Skeletal muscle tissue (tissue), 4 donors: Measurements from ENCODE around the gene TTLL5. TPM values are rescaled to one million over a fixed set of nuclear protein-coding genes. Genes with fewer than 3 reads are reported as not detected.
A peak's percentile ranks its signal among the peaks of the same experiment; 100 is the strongest.

Experiments used
- H3K27ac ChIP-seq: one replicate; pipeline ENCODE4 v1.7.0; 2013; ENCODE audit warnings: mild to moderate bottlenecking, low read depth, low read length, inconsistent platforms
- H3K27me3 ChIP-seq, 3 donors: one replicate each; pipeline ENCODE4 v1.7.0; 2013; ENCODE audit warnings: low read length in 3 of 3; ENCODE audit not compliant: control insufficient read depth in 3 of 3, insufficient read depth in 3 of 3
- H3K36me3 ChIP-seq, 3 donors: one replicate each; pipeline ENCODE4 v1.7.0; 2013; ENCODE audit warnings: low read length in 3 of 3; ENCODE audit not compliant: control insufficient read depth in 3 of 3, insufficient read depth in 3 of 3
- H3K4me1 ChIP-seq, 3 donors: one replicate each; pipeline ENCODE4 v1.7.0; 2013; ENCODE audit warnings: low read length in 3 of 3, mild to moderate bottlenecking in 3 of 3; ENCODE audit not compliant: control insufficient read depth in 3 of 3, insufficient read depth in 3 of 3
- H3K4me3 ChIP-seq, 3 donors: one replicate each; pipeline ENCODE4 v1.7.0; 2013; ENCODE audit warnings: low read length in 3 of 3
- H3K9ac ChIP-seq, 3 donors: one replicate each; pipeline ENCODE4 v1.7.0; 2013; ENCODE audit warnings: low read length in 3 of 3, mild to moderate bottlenecking in 3 of 3, moderate library complexity in 2 of 3, low read depth in 1 of 3
- H3K9me3 ChIP-seq, 3 donors: one replicate each; pipeline ENCODE4 v1.7.0; 2013; ENCODE audit warnings: low read length in 3 of 3; ENCODE audit not compliant: control insufficient read depth in 3 of 3
- total RNA-seq: library from RNA; depleted of rRNA; stranded (reverse); fragments of >200 nt; gene quantifications from one replicate; pipeline ENCODE4 v1.2.3, GENCODE V29; 2014
- donor health status: Osteomylitis.

TTLL5 gene
- total RNA-seq, 1 donor from 2014 or later = 13.6 TPM

DNA sequence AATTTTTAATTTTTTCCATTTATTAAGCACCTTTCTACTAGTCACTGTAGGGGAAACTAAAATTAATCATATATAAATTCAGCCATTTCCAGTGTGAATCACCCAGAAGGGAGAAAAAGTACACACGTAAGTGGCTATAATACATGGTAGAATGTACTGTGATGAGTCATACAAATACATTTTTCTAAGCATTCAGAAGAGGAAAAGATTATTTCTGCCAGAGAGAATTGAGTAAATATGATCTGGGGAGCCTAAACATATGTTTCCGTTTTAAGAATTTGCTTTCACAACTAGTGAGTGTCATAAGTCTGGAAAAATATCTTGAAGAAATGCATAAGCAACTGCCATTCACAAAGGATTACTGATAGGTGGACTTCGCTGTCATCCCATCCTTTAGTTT is 218.0 kb downstream of the TTLL5 start:
- Histone ChIP-seq H3K9ac (no peak overlapping the region), H3K4me3 (no peak overlapping the region)

DNA sequence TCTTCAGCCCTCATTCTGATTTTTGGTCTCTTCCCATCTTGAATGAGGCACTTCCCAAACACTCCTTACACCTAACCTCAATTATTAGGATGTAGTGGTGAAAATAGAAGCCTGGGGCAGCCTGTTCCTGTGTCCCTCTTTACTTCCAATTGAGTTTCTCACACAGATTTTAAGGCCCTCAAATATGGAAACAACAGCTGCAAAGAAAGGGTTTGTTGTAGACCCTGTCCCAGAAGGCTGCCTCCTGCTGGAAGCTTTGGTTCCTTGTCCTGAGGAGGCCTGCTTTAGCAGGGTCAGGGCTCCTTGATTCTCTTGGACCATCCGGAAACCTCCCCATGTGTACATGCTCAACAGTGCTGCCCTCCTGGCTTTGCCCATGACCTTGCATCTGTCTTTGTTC is 219.5 kb downstream of the TTLL5 start:
- Histone ChIP-seq H3K4me3 (no peak overlapping the region), H3K4me1 (peaks cover 0 to 3% (median 0%) of the 10 kb centered on the region in 3 donors), H3K27ac (no peak overlapping the region), H3K9me3 (no peaks in the 10 kb centered on the region), H3K9ac (no peak overlapping the region), H3K27me3 (no peaks in the 10 kb centered on the region), H3K36me3 (no peaks in the 10 kb centered on the region)

More for the DNA sequence above, 218.0 kb downstream of the TTLL5 start:
- H3K4me1 ChIP-seq = peaks cover 0 to under 1% (median 0%) of the 10 kb centered on the region in 3 donors
- H3K27ac ChIP-seq = no peak overlapping the region
- H3K36me3 ChIP-seq = no peaks in the 10 kb centered on the region
- H3K9me3 ChIP-seq = no peaks in the 10 kb centered on the region
- H3K27me3 ChIP-seq = no peaks in the 10 kb centered on the region

DNA sequence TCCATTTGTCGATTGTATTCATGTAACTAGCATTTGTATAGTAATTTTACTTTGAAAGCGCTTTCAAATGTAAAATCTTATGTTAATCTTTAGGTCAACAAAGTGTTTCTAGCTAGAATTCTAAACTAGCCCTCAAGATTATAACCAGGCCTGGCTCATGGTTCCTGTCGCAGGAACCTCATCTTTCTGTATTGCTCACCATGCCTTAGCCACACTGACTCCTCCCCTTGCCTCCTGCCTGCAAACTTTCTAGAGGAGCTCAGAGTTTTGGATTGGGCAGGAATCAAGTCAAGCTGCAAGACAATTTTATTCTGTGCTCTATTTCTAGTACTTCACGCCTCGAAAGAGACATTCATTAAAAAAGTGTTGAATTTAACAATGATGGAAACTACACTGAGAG is 220.9 kb downstream of the TTLL5 start:
- Histone ChIP-seq H3K27ac (no peak overlapping the region), H3K27me3 (no peaks in the 10 kb centered on the region), H3K4me1 (peaks cover 0 to 3% (median 0%) of the 10 kb centered on the region in 3 donors), H3K9me3 (no peaks in the 10 kb centered on the region), H3K36me3 (no peaks in the 10 kb centered on the region), H3K9ac (no peak overlapping the region), H3K4me3 (no peak overlapping the region)

DNA sequence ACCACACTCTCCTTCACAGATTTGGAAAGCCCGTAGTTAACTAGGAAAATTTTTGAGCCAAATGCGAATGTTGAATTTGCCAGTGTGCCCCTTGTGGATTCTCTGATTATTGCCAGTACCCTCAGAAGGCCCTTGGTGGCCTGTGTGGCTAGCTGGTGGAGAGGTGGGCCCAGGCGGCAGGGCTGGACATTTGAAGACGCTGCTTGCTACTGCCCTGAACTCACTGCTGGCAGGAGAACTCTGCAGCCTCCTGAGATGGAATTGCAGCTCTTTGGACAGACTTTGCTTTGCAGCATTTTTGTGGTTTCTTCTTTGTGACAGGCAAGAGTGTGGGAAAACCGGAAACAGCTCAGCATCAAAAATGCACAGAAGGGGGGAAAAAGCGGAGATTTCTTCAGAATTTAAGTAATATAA is 223.2 kb downstream of the TTLL5 start:
- no peak overlapping the region for H3K9ac ChIP-seq

DNA sequence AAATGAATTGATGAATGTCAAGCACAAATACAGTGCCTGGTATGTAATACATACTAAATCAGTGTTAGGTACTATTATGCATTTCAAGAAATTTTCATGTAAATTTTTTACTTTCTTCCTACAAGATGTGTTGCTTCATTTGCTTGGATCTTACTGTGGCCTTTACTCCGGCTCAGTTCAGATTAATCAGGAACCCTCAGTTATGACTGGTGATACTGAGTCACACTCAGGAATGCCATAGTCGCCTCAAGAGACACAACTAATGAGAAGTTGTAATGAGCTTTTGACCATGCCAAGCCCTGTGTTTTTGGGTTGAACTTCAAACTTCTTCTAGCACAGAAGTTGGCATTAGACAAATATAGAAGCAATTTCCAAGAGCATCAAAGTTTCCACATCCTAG is 224.8 kb downstream of the TTLL5 start:
- Histone ChIP-seq H3K9ac (no peak overlapping the region), H3K36me3 (no peaks in the 10 kb centered on the region), H3K27me3 (no peaks in the 10 kb centered on the region), H3K27ac (no peak overlapping the region), H3K4me3 (no peak overlapping the region), H3K4me1 (peaks cover 0 to 3% (median 0%) of the 10 kb centered on the region in 3 donors), H3K9me3 (no peaks in the 10 kb centered on the region)

More for the DNA sequence above, 223.2 kb downstream of the TTLL5 start:
- H3K4me3 ChIP-seq = peak overlapping the region in 1 of 3 donors; percentile 17
- no peaks in the 10 kb centered on the region for H3K36me3 ChIP-seq
- H3K27ac ChIP-seq = no peak overlapping the region
- peaks cover 0 to 3% (median 0%) of the 10 kb centered on the region in 3 donors for H3K4me1 ChIP-seq
- H3K27me3 ChIP-seq = no peaks in the 10 kb centered on the region
- no peaks in the 10 kb centered on the region for H3K9me3 ChIP-seq

DNA sequence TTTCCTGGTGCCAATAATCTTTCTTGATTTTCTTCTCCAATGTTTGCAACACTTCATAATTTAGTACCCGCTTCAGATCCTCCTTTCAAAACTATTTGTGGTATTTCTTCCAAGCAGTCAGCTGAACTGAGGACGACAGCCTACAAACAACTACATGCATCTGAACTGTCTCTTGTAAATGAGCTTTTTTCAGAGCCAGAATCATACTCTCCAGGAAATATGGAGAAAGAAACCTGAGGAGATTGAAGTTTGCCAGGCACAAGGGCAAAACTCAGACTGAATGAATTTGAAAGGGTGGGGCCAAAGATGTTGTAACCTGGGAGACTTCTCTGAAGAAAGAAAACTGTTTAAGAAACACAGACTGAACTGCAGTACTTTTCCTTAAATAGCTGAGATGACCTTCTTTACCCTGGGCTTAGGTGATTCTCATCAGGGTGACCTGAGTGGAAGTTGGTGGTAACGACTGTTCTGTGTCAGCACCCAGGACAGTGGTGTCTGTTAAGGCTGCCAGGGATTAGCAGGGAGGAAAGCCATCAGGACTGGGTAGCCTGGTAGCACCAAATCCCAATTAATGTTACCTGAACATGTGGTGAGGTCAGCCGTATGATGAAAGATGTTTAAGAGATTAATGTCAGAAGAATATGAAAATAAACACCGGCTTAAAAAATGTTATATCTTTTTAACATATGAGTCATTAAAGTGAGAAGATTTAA is 225.7 kb downstream of the TTLL5 start:
- Histone ChIP-seq H3K9ac (no peak overlapping the region), H3K27me3 (no peaks in the 10 kb centered on the region), H3K36me3 (no peaks in the 10 kb centered on the region), H3K4me1 (peaks cover 0 to 3% (median 0%) of the 10 kb centered on the region in 3 donors), H3K4me3 (no peak overlapping the region), H3K27ac (no peak overlapping the region), H3K9me3 (no peaks in the 10 kb centered on the region)

DNA sequence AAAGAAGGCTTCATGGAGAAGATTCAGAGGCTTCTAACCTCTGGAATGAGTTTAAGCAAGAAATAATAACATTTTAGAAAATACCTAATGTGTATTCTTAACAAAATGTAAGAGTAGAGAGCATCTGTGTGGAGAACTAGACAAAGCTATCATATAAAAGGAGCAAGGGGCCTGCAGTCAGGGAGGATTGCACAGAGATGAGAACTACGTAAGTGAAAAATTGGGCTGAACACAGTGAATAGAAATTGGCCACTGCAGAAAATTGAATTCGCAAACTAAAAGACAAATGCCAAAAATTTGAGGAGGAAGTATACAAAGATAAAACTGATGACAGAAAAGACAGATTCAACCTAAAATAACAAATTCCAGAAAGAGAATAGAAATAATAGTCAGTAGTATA is 227.9 kb downstream of the TTLL5 start:
- H3K4me3 ChIP-seq = no peak overlapping the region
- no peaks in the 10 kb centered on the region for H3K9me3 ChIP-seq
- H3K9ac ChIP-seq = no peak overlapping the region
- H3K4me1 ChIP-seq = peaks cover 0 to 3% (median 0%) of the 10 kb centered on the region in 3 donors
- no peaks in the 10 kb centered on the region for H3K36me3 ChIP-seq
- H3K27me3 ChIP-seq = no peaks in the 10 kb centered on the region
- no peak overlapping the region for H3K27ac ChIP-seq

DNA sequence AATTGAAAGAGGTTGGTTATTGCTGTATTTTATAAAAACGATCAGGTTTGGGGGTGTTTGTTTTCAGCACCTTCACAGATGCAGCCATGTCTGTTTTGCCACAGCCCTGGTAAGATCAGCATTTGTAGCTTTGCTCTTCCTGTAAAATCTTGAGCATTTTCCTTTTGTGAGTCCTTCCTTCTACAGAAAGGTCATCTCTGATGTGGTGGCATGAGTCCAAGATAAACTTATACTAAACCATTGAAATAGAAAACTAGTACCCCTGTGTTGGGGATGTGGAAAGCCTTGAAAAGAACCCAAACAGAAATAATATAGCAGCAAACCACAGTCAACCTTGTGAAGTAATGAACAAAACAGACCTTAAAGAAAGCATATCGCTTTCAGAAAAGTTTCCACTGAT is 235.3 kb downstream of the TTLL5 start:
- Histone ChIP-seq H3K27ac (no peak overlapping the region), H3K27me3 (no peaks in the 10 kb centered on the region), H3K4me1 (no peaks in the 10 kb centered on the region), H3K9ac (no peak overlapping the region), H3K4me3 (no peak overlapping the region), H3K36me3 (no peaks in the 10 kb centered on the region), H3K9me3 (no peaks in the 10 kb centered on the region)

DNA sequence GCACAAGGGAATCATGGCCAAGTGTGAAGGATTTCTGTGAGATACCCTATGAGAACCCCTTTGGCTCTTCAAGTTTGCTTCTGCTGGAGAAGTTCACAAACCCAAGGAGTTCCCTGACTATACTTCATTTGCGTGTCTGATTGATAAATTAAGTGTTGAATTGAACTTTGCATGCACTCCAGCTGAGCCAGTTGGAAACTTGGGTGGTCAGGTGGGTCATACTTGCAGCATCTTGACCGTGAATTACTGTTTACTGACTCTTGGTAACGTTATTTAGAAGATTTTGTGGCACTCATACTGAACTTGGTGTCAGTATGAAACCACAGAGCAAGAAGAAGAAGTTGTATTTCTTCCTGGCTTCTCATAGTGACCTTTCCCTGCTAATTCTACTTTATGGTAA is 243.3 kb downstream of the TTLL5 start:
- Histone ChIP-seq H3K9ac (no peak overlapping the region), H3K27me3 (no peaks in the 10 kb centered on the region), H3K36me3 (peaks cover 0 to 6% (median 0%) of the 10 kb centered on the region in 3 donors), H3K9me3 (no peaks in the 10 kb centered on the region), H3K4me1 (peaks cover 19 to 30% (median 19%) of the 10 kb centered on the region in 3 donors), H3K27ac (no peak overlapping the region), H3K4me3 (no peak overlapping the region)

DNA sequence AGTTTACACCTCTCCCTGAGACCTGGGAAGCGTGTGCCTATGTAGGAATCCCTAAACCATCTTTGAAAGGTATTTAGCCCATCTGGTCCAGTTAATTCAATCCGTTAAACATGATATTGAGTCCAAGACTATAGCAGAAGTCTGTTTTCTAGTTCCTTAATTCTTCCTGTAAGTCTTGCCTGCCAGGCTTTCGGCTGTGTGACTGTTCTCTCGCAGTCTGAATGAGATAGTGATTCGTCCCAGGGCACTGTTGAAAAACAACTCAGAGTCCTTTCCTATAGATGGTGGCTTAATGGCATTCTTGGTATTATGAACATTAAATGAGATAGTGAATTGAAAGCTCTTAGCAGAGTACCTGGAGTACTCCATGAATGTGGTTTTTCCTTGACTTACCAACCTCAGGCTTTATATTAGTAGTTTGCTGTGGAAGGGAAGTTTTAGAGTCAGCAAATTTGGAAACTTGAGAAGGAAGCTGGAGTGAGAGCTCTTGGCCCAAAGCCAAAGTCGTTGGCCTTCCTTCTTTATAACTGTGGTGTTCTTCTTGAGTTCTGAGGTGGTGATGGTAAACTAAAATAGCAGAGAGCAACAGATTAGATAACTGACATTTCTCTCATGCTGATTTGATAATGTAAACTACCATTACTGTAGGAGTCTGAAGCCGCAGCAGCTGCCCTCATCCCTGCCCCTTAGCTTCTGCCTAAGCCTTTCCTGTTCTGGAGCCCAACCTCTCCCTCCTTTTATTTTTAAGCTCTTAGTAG is 244.3 kb downstream of the TTLL5 start:
- Histone ChIP-seq H3K36me3 (peaks cover 0 to 6% (median 0%) of the 10 kb centered on the region in 3 donors), H3K9ac (no peak overlapping the region), H3K4me3 (no peak overlapping the region), H3K27me3 (no peaks in the 10 kb centered on the region), H3K27ac (peak overlapping the region; percentile 4), H3K4me1 (peaks cover 25 to 34% (median 27%) of the 10 kb centered on the region in 3 donors), H3K9me3 (no peaks in the 10 kb centered on the region)
